Endothelial cell (in vitro differentiated cells): Measurements from ENCODE around the gene RAC2. TPM values are rescaled to one million over a fixed set of nuclear protein-coding genes. Genes with fewer than 3 reads are reported as not detected.

ENCODE experiments used
- DNase-seq: peaks from one replicate; pipeline ENCODE4 v3.0.0; 2021; ENCODE audit warnings: low spot score
- H3K27ac Mint-ChIP-seq: one replicate; pipeline ENCODE4 v1.8.0; 2021; ENCODE audit warnings: mixed read lengths, inconsistent platforms; ENCODE audit not compliant: unreplicated experiment
- H3K27me3 Mint-ChIP-seq: one replicate; pipeline ENCODE4 v1.8.0; 2021; ENCODE audit warnings: mild to moderate bottlenecking, moderate library complexity, mixed read lengths, inconsistent platforms; ENCODE audit not compliant: unreplicated experiment
- H3K36me3 Mint-ChIP-seq: one replicate; pipeline ENCODE4 v1.8.0; 2021; ENCODE audit warnings: mild to moderate bottlenecking, low read depth, mixed read lengths, inconsistent platforms; ENCODE audit not compliant: unreplicated experiment
- H3K4me1 Mint-ChIP-seq: one replicate; pipeline ENCODE4 v1.8.0; 2021; ENCODE audit warnings: mild to moderate bottlenecking, mixed read lengths, inconsistent platforms; ENCODE audit not compliant: unreplicated experiment
- H3K4me3 Mint-ChIP-seq: one replicate; pipeline ENCODE4 v1.8.0; 2021; ENCODE audit warnings: mild to moderate bottlenecking, mixed read lengths, inconsistent platforms; ENCODE audit not compliant: unreplicated experiment
- H3K9me3 Mint-ChIP-seq: one replicate; pipeline ENCODE4 v1.8.0; 2021; ENCODE audit warnings: mixed read lengths, inconsistent platforms; ENCODE audit not compliant: unreplicated experiment
- total RNA-seq: library from RNA; stranded (reverse); fragmentation: NEBNext Ultra II Directional; extraction: Animal tissue kit (Norgen Biotek cat#: 25700); gene quantifications from one replicate; pipeline ENCODE4 v1.2.1, GENCODE V29; 2021; ENCODE audit not compliant: unreplicated experiment
- TF ChIP-seq, protein P1 (sequence below): fragments of 200-600 bp; sonication (generic); IDR thresholded peaks from one replicate; pipeline ENCODE4 v1.5.0; 2021; ENCODE audit warnings: antibody characterized with exemption; ENCODE audit not compliant: unreplicated experiment

The RAC2 gene
- total RNA-seq, 1 donor from 2014 or later, result 16.6 TPM

- TF ChIP-seq, protein P1, sequence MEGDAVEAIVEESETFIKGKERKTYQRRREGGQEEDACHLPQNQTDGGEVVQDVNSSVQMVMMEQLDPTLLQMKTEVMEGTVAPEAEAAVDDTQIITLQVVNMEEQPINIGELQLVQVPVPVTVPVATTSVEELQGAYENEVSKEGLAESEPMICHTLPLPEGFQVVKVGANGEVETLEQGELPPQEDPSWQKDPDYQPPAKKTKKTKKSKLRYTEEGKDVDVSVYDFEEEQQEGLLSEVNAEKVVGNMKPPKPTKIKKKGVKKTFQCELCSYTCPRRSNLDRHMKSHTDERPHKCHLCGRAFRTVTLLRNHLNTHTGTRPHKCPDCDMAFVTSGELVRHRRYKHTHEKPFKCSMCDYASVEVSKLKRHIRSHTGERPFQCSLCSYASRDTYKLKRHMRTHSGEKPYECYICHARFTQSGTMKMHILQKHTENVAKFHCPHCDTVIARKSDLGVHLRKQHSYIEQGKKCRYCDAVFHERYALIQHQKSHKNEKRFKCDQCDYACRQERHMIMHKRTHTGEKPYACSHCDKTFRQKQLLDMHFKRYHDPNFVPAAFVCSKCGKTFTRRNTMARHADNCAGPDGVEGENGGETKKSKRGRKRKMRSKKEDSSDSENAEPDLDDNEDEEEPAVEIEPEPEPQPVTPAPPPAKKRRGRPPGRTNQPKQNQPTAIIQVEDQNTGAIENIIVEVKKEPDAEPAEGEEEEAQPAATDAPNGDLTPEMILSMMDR, result no peak
- DNase-seq, result no peak
- Mint-ChIP-seq H3K27me3 (peaks cover 8% of the 10 kb centered on the region), H3K9me3 (no peaks in the 10 kb centered on the region), H3K4me3 (no peak overlapping the region), H3K27ac (no peak overlapping the region), H3K36me3 (no peaks in the 10 kb centered on the region), H3K4me1 (no peaks in the 10 kb centered on the region)
These were observed 46.7 kb upstream of the RAC2 start for GRCh38 chr22:37290737-37291136.

DNA sequence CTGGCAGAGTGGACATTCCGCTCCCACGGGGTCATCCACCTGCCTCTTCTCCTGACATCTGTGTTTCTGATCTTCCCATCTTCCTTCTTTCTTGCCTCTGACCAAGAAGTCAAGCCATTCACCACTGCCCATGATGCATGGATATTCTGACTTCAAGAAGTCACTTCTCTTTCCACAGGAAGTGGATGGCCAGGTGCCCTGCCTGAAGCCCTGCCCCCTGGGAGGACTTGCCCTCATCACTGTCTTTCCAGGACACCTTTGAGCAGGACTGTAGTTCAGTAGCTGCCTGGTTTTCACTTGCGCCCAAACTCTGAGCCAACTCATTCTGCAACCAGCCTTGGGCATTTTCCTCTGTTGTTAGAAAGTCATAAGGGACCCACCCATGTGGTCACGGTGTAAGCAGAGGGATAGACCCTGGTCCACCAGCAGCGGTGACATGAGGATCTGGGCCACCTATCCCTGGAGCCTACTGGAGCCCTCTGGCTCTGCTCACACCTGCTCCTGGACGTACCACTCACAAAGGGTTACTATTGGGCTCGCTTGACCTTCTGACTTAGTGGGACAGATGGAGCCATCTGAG, 45.2 kb upstream of the RAC2 start:
- H3K36me3 Mint-ChIP-seq, result no peaks in the 10 kb centered on the region
- peaks cover 7% of the 10 kb centered on the region for H3K27me3 Mint-ChIP-seq
- H3K4me3 Mint-ChIP-seq, result no peak overlapping the region
- H3K9me3 Mint-ChIP-seq, result no peaks in the 10 kb centered on the region
- peaks cover 6% of the 10 kb centered on the region for H3K4me1 Mint-ChIP-seq
- no peak overlapping the region for H3K27ac Mint-ChIP-seq
- DNase-seq, result no peak
- TF ChIP-seq, protein P1, result no peak

DNA sequence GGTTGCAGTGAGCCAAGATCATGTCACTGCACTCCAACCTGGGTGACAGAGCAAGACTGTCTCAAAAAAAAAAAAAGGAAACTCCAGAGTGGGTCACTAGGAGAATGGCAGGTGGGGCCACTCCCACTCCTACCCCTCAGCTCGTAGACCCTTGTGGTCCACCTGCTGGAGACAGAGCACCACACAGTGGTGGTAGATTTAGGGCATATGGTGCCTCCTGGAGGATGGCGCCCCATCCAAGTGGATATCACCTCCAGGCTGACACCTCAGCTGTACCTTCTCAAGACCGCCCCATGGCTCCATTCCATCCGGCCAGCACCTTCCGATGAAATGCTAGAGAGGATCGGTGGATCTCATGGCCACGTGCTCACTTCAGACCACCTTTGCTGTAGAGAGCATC, 44.5 kb upstream of the RAC2 start:
- DNase-seq, result no peak
- H3K27ac Mint-ChIP-seq, result no peak overlapping the region
- no peaks in the 10 kb centered on the region for H3K9me3 Mint-ChIP-seq
- TF ChIP-seq, protein P1, result no peak
- no peaks in the 10 kb centered on the region for H3K36me3 Mint-ChIP-seq
- peaks cover 10% of the 10 kb centered on the region for H3K4me1 Mint-ChIP-seq
- no peak overlapping the region for H3K4me3 Mint-ChIP-seq
- peaks cover 7% of the 10 kb centered on the region for H3K27me3 Mint-ChIP-seq

DNA sequence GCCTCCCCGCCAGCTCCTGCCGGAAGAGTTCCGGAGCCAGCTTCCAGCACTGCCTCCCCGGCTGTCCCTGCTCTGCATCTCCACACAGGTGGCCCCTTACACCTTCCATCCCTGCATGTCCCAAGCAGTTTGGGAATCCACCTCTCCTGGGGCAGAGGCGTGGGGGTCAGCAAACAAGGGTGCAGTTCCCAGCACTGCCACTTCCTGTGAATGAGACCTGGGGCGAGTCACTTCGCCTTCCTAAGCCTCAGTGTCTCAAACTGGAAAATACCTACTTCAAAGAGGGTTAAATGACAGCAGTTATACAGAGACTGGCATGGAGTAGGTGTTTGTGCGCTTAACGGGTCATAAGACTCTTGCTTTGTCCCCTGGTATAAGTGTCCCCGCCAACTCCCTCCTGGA, 43.5 kb upstream of the RAC2 start:
- Mint-ChIP-seq H3K4me3 (no peak overlapping the region), H3K27ac (no peak overlapping the region), H3K9me3 (no peaks in the 10 kb centered on the region), H3K4me1 (peaks cover 14% of the 10 kb centered on the region), H3K27me3 (peaks cover 7% of the 10 kb centered on the region), H3K36me3 (no peaks in the 10 kb centered on the region)
- no peak for DNase-seq
- TF ChIP-seq, protein P1, result no peak

GRCh38 chr22:37285937-37286336, 41.9 kb upstream of the RAC2 start:
- Mint-ChIP-seq H3K27ac (no peak overlapping the region), H3K27me3 (peaks cover 11% of the 10 kb centered on the region), H3K4me1 (peaks cover 18% of the 10 kb centered on the region), H3K36me3 (no peaks in the 10 kb centered on the region), H3K4me3 (no peak overlapping the region), H3K9me3 (no peaks in the 10 kb centered on the region)
- TF ChIP-seq, protein P1, result no peak
- no peak for DNase-seq
